Ishikawa (cell line): ENCODE measurements around the gene SLC36A1.

Source experiments
- CEBPB ChIP-seq: IDR thresholded peaks from 2 replicates; pipeline ENCODE4 v1.6.1; 2012
- CREB1 ChIP-seq: IDR thresholded peaks from 2 replicates; pipeline ENCODE4 v1.6.1; 2012; ENCODE audit warnings: low read depth
- EGR1 ChIP-seq: IDR thresholded peaks from 2 replicates; pipeline ENCODE4 v1.6.1; 2012
- EP300 ChIP-seq: IDR thresholded peaks from 2 replicates; pipeline ENCODE4 v1.6.1; 2012; ENCODE audit warnings: borderline replicate concordance
- FOXM1 ChIP-seq: IDR thresholded peaks from 2 replicates; pipeline ENCODE4 v1.6.1; 2012; ENCODE audit warnings: low read depth, borderline replicate concordance
- NFIC ChIP-seq: IDR thresholded peaks from 2 replicates; pipeline ENCODE4 v1.6.1; 2012
- RAD21 ChIP-seq: IDR thresholded peaks from 2 replicates; pipeline ENCODE4 v1.6.1; 2012; ENCODE audit warnings: low read depth
- TAF1 ChIP-seq: IDR thresholded peaks from 2 replicates; pipeline ENCODE4 v1.6.1; 2012; ENCODE audit warnings: low read depth, mild to moderate bottlenecking
- TCF12 ChIP-seq: IDR thresholded peaks from 2 replicates; pipeline ENCODE4 v1.6.1; 2012; ENCODE audit warnings: low read depth
- TEAD4 ChIP-seq: IDR thresholded peaks from 2 replicates; pipeline ENCODE4 v1.6.1; 2012
- YY1 ChIP-seq: IDR thresholded peaks from 2 replicates; pipeline ENCODE4 v1.6.1; 2012; ENCODE audit warnings: low read depth
- ZBTB7A ChIP-seq: IDR thresholded peaks from 2 replicates; pipeline ENCODE4 v1.6.1; 2012; ENCODE audit warnings: low read depth
- TF ChIP-seq, protein P1 (sequence below): IDR thresholded peaks from 2 replicates; pipeline ENCODE4 v1.6.1; 2012
- TF ChIP-seq, protein P2 (sequence below): IDR thresholded peaks from 2 replicates; pipeline ENCODE4 v1.6.1; 2012; ENCODE audit warnings: low read depth, mild to moderate bottlenecking
- TF ChIP-seq, protein P3 (sequence below): IDR thresholded peaks from 2 replicates; pipeline ENCODE4 v1.6.1; 2012

SLC36A1 gene

DNA sequence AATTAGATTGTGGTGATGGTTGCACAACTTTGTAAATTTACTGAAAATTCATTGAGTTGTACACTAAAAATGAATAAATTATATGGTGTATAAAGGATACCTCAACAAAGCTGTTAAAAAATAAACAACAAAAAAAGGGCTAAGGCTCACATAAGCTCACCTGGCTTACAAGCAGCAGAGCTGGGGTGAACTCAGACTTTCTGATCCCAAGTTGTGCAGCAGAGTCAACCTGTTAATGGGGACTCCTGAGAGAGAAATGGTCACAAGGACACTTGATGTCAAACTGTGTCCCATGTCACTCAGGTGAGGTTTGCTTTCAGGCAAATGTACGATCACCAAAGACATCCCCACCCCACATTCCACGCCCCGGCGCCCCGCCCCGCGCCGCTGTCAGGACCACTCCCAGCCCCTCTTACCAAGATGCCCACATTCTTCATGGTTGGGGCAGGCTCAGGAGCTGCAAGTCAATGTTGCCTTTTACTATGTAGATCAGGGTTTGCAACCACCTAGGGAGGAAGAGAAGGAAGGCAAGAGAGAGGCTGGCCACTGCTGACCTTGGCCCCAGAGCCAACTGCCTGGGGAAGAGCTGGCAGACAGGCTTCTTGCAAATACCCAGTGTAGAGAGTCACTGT lies 22.4 kb upstream of the SLC36A1 start:
- TF ChIP-seq EP300, result no peak

DNA sequence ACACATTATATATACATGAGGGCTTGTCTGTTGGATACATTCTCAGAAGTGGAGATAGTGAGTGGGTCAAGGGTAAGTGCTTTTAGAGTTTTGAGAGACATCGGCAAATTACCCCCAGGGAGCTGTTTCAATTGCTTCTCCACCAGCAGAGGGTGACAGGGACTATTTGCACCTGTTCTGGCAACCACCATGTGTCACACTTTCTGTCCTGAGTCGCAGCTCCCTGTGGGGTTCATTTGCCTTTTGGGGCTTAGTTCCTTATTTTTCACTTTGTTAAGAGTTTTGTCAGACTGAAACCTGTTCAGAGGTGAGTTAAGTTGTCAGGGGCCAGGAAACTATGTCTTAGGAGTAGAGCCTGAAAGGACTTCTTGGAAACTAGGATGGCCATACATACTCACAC lies 20.1 kb upstream of the SLC36A1 start:
- TF ChIP-seq NFIC, result no peak
- TF ChIP-seq YY1, result no peak
- TF ChIP-seq, protein P1, sequence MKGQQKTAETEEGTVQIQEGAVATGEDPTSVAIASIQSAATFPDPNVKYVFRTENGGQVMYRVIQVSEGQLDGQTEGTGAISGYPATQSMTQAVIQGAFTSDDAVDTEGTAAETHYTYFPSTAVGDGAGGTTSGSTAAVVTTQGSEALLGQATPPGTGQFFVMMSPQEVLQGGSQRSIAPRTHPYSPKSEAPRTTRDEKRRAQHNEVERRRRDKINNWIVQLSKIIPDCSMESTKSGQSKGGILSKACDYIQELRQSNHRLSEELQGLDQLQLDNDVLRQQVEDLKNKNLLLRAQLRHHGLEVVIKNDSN, result no peak
- TF ChIP-seq, protein P2, sequence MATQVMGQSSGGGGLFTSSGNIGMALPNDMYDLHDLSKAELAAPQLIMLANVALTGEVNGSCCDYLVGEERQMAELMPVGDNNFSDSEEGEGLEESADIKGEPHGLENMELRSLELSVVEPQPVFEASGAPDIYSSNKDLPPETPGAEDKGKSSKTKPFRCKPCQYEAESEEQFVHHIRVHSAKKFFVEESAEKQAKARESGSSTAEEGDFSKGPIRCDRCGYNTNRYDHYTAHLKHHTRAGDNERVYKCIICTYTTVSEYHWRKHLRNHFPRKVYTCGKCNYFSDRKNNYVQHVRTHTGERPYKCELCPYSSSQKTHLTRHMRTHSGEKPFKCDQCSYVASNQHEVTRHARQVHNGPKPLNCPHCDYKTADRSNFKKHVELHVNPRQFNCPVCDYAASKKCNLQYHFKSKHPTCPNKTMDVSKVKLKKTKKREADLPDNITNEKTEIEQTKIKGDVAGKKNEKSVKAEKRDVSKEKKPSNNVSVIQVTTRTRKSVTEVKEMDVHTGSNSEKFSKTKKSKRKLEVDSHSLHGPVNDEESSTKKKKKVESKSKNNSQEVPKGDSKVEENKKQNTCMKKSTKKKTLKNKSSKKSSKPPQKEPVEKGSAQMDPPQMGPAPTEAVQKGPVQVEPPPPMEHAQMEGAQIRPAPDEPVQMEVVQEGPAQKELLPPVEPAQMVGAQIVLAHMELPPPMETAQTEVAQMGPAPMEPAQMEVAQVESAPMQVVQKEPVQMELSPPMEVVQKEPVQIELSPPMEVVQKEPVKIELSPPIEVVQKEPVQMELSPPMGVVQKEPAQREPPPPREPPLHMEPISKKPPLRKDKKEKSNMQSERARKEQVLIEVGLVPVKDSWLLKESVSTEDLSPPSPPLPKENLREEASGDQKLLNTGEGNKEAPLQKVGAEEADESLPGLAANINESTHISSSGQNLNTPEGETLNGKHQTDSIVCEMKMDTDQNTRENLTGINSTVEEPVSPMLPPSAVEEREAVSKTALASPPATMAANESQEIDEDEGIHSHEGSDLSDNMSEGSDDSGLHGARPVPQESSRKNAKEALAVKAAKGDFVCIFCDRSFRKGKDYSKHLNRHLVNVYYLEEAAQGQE, result no peak
- no peak for TF ChIP-seq EGR1
- no peak for TF ChIP-seq RAD21
- no peak for TF ChIP-seq TAF1
- TF ChIP-seq FOXM1, result no peak
- no peak for TF ChIP-seq ZBTB7A
- TF ChIP-seq, protein P3, sequence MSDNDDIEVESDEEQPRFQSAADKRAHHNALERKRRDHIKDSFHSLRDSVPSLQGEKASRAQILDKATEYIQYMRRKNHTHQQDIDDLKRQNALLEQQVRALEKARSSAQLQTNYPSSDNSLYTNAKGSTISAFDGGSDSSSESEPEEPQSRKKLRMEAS, result no peak
- no peak for TF ChIP-seq EP300
- no peak for TF ChIP-seq CREB1
- TF ChIP-seq CEBPB, result no peak
- TF ChIP-seq TCF12, result no peak
- no peak for TF ChIP-seq TEAD4

DNA sequence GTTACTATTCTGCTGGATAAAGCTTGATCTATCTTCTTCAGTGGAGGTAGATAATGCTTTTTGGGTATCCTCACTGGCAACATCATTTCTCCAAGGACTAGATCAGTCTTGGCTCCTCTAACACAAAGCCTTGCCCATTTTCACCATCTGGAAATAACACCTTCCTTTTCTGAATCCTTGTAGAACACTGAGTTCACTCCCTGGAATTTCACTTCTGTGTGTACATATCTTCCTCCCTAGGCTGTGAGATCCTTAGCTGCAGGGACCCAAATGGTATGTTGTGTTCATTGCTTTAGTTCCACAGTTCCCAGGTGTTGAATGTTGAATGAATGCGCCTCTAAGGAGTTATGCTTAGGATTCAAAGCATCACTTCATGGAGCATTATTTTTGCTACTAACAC lies 16.7 kb upstream of the SLC36A1 start:
- TF ChIP-seq, protein P1, result no peak
- TF ChIP-seq, protein P3, result no peak
- no peak for TF ChIP-seq NFIC
- TF ChIP-seq YY1, result no peak
- no peak for TF ChIP-seq TAF1
- no peak for TF ChIP-seq TEAD4
- no peak for TF ChIP-seq EP300
- TF ChIP-seq ZBTB7A, result no peak
- no peak for TF ChIP-seq FOXM1

DNA sequence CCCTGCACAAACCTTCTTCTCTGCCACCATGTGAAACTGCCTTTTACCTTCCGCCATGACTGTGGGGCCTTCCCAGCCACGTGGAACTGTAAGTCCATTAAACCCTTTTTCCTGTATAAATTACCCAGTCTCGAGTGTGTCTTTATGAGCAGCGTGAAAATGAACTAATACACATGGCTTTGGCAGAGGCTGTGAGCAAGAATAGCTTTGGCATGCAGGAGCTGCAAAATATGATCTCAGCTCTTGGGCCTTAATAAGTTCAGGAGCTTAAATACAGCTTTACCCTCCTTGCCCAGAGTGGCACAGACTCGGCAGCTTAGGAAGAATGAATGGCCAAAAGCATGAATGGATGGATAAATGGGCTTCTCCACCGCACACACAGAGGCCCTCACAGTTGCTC lies 15.7 kb upstream of the SLC36A1 start:
- TF ChIP-seq ZBTB7A (no peak), FOXM1 (no peak), TAF1 (no peak), EP300 (no peak), TCF12 (no peak), EGR1 (no peak), NFIC (no peak), TEAD4 (no peak), CREB1 (no peak), YY1 (no peak), RAD21 (no peak), CEBPB (no peak)
- TF ChIP-seq, protein P2, result no peak
- TF ChIP-seq, protein P1, result no peak
- TF ChIP-seq, protein P3, result no peak

DNA sequence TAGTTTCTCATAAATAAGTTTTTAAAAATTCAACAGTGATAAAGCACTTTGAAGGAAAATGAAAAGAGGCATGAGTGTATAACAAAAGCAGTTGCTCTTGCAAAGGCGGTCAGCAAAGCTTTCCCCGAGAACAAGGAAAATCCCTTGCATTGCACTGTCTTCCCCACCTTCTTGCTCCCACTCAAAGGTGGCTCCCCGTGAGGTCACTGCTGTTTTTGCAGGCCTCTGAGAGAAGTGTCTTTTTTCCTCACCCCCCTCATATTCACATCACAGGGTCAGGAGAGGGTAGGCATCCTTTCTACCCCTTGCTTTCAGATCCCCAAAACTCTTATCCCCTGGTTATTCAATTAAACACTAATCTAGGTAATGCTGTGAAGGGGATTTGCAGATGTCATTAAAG lies 15.2 kb upstream of the SLC36A1 start:
- TF ChIP-seq, protein P2, result no peak
